ENCODE data around the gene IFT43. TPM values are rescaled to one million over a fixed set of nuclear protein-coding genes. Genes with fewer than 3 reads are reported as not detected.

The IFT43 gene
- total RNA-seq, 1 donor from 2014 or later = 8.2 TPM

DNA sequence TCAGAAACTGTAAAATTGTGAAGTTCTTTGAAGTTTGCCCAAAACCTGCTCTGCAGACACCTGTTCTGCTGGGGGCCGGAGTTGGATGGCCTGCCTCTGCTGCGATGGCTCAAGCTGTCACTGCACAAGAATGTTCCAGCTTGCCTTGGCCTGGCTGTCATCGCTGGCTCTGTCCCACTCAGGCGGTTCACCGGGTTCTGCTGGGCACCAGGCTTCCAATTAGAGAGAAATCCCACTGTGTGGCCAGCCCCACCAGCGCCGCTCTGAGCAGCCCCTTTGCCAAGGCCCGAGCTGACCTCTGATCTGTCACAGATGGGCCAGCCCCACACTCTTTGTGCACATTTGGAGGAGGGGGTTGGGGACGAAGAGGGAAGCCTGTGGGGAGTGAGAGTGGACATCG lies 94.5 kb downstream of the IFT43 start:
- Mint-ChIP-seq H3K36me3 (ENCODE audit: low read depth) (no peaks in the 10 kb centered on the region), H3K4me3 (ENCODE audit: low read depth) (no peak overlapping the region), H3K9me3 (no peaks in the 10 kb centered on the region), H3K4me1 (ENCODE audit: low read depth) (no peaks in the 10 kb centered on the region), H3K27me3 (ENCODE audit: low read depth) (no peaks in the 10 kb centered on the region), H3K27ac (no peak overlapping the region)
- no peak for DNase-seq (ENCODE audit: low spot score)
- intact Hi-C loops (cut with micrococcal nuclease) = no loop called here

GRCh38 chr14:76080471-76080870 lies 94.9 kb downstream of the IFT43 start:
- intact Hi-C loops (cut with micrococcal nuclease) = no loop called here
- H3K36me3 Mint-ChIP-seq (ENCODE audit: low read depth) = no peaks in the 10 kb centered on the region

DNA sequence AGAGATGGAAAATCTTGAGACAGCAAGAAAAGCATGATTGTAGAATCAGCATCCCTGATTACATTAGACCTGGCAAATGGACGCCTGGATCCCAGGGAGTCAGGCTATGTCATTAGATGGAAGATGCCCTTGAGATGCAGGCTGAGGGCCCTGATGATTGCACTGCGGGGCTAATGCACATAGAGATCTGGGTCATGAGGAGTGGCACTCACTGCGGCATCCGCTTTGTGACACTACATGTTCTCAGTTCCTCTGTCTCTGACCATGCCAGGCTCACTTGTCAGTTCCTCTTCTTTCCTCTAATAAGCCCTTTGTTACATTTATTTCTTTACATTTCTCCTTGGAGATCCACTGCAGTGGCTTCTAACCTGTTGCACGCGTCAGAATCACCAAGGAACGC lies 96.1 kb downstream of the IFT43 start:
- Mint-ChIP-seq H3K4me1 (ENCODE audit: low read depth) (no peaks in the 10 kb centered on the region), H3K4me3 (ENCODE audit: low read depth) (no peak overlapping the region), H3K27me3 (ENCODE audit: low read depth) (no peaks in the 10 kb centered on the region), H3K36me3 (ENCODE audit: low read depth) (no peaks in the 10 kb centered on the region), H3K9me3 (no peaks in the 10 kb centered on the region), H3K27ac (no peak overlapping the region)
- intact Hi-C loops (cut with micrococcal nuclease) = no loop called here
- no peak for DNase-seq (ENCODE audit: low spot score)

More at GRCh38 chr14:76080471-76080870, 94.9 kb downstream of the IFT43 start:
- Mint-ChIP-seq H3K27ac (no peak overlapping the region), H3K9me3 (no peaks in the 10 kb centered on the region), H3K4me1 (ENCODE audit: low read depth) (no peaks in the 10 kb centered on the region), H3K4me3 (ENCODE audit: low read depth) (no peak overlapping the region), H3K27me3 (ENCODE audit: low read depth) (no peaks in the 10 kb centered on the region)
- no peak for DNase-seq (ENCODE audit: low spot score)

- Mint-ChIP-seq H3K4me3 (ENCODE audit: low read depth) (no peak overlapping the region), H3K36me3 (ENCODE audit: low read depth) (no peaks in the 10 kb centered on the region), H3K27ac (no peak overlapping the region), H3K4me1 (ENCODE audit: low read depth) (no peaks in the 10 kb centered on the region), H3K27me3 (ENCODE audit: low read depth) (no peaks in the 10 kb centered on the region), H3K9me3 (no peaks in the 10 kb centered on the region)
- intact Hi-C loops (cut with micrococcal nuclease) = no loop called here
- no peak for DNase-seq (ENCODE audit: low spot score)
Observed at GRCh38 chr14:76083796-76084765, 98.5 kb downstream of the IFT43 start.

DNA sequence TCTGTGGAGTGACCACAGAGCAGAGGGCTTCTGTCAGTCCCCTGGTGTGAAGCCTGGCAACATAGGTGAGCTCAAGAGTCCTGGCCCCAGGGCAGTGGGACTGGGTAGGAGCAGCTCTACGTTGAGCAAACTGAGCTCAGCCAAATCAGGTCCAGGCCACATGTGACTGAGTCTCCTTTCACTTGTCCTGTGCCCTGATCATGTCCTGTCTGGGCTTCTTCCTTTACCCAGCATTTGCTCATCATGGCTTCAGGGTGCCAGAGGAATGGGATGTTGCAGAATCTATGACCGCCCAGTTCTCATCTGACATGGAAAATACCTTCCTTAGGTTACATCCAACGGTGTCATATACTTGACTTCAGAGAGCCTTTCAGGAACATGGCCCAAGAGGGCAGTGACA lies 99.8 kb downstream of the IFT43 start:
- no peaks in the 10 kb centered on the region for H3K27me3 Mint-ChIP-seq (ENCODE audit: low read depth)
- no peak for DNase-seq (ENCODE audit: low spot score)
- no peaks in the 10 kb centered on the region for H3K36me3 Mint-ChIP-seq (ENCODE audit: low read depth)
- H3K4me3 Mint-ChIP-seq (ENCODE audit: low read depth) = no peak overlapping the region
- intact Hi-C loops (cut with micrococcal nuclease) = no loop called here
- H3K27ac Mint-ChIP-seq = no peak overlapping the region
- no peaks in the 10 kb centered on the region for H3K4me1 Mint-ChIP-seq (ENCODE audit: low read depth)
- no peaks in the 10 kb centered on the region for H3K9me3 Mint-ChIP-seq

DNA sequence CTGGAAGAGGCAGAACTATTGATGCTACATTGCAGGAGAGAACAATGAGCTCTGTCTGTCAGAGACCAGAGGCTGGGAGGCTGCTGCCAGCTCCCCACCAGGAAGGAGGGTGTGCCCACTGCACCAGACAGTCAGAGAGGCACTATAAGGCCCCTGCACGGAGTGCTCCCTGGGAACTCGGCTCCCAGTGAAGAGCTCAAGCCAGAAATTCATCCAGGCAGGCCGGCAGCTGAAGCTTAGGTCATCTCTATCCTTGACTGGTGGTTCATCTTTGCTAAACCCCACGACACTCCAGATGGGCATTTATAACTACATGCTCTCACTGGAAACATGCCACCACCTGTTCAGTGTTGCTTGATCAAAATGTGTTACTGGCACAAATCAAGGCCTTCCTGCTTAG lies 101.1 kb downstream of the IFT43 start:
- Mint-ChIP-seq H3K27ac (no peak overlapping the region), H3K9me3 (no peaks in the 10 kb centered on the region), H3K4me1 (ENCODE audit: low read depth) (no peaks in the 10 kb centered on the region), H3K27me3 (ENCODE audit: low read depth) (no peaks in the 10 kb centered on the region), H3K36me3 (ENCODE audit: low read depth) (no peaks in the 10 kb centered on the region), H3K4me3 (ENCODE audit: low read depth) (no peak overlapping the region)
- intact Hi-C loops (cut with micrococcal nuclease) = no loop called here
- no peak for DNase-seq (ENCODE audit: low spot score)

DNA sequence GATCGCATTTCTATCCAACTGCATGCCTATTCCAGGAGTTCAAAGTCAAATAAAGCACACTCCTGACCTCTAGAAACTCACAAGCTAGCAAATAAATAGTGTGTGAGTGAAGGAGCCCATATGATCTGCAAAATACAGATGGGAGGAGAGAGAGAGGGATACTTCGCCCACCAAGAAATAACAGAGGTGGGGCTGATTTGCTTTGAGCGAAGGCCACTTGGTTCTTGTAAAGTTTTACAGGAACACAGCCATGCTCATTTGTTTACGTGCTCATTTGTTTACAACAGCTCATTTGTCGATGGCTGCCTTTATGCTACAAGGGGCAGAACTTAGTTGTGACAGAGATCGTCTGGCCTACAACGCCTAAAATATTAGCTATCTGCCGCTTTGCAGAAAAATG lies 102.8 kb downstream of the IFT43 start:
- H3K4me1 Mint-ChIP-seq (ENCODE audit: low read depth) = no peaks in the 10 kb centered on the region
- H3K27ac Mint-ChIP-seq = no peak overlapping the region
- H3K36me3 Mint-ChIP-seq (ENCODE audit: low read depth) = no peaks in the 10 kb centered on the region
- H3K9me3 Mint-ChIP-seq = no peaks in the 10 kb centered on the region
- no peaks in the 10 kb centered on the region for H3K27me3 Mint-ChIP-seq (ENCODE audit: low read depth)
- no peak overlapping the region for H3K4me3 Mint-ChIP-seq (ENCODE audit: low read depth)
- intact Hi-C loops (cut with micrococcal nuclease) = no loop called here
- no peak for DNase-seq (ENCODE audit: low spot score)

DNA sequence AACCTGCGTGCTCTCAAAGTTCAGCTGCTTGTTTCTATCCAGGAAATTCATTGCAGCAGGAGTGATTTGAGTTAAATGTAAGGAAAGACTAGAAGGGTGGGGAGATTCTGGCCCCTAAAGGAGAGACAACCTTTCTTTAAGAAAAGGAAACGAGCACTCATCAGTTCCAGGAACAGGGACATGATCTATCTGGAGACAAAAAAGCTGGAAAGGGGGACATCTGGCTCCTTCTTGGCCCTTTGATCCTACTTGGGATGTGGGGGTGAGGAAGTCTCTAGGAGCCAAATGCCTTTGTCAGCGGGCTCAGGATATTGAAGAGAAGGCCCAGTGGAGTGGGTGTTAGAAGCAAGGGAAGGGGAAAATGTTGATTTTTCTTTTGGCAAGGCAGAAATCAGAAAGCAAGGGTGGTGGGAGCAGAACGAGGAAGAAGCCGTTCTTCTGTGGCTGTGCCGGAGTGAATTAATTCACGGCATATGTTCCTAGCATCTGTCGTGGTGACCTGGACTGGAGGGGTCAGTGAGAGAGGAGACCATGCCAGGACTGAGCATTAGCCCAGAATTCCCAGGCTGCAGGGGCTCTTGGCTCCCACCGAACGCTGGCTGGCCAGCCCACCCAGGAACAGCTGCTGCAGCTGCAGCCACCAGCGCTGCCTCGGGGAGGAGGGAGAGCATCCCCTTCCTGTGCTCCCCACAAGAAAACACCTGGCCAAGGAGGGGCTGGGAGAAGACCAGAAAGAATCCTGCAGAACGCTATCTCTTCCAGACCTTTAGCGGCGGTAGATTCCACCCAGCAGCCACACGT lies 103.4 kb downstream of the IFT43 start:
- H3K4me3 Mint-ChIP-seq (ENCODE audit: low read depth) = no peak overlapping the region
- intact Hi-C loops (cut with micrococcal nuclease) = no loop called here

DNA sequence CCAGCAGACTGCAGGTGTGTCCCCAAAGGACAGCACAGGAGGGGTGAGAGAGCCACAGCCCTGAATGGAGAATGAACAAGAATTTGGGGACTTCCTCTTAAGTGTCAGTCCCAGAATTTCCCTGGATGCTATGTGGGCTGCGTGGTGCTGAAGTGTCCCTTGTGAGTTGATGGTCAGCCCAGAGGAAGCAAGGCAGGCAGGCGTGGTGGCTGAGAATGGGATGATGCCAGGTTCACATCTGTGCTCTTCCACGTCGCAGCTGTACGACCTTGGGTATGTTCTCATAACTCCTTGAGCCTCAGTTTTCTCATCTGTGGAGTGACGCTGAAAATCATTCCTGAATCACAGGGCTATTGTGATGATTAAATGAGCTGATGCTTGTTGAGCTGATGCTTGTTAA lies 104.0 kb downstream of the IFT43 start:
- no peaks in the 10 kb centered on the region for H3K27me3 Mint-ChIP-seq (ENCODE audit: low read depth)
- no peak overlapping the region for H3K4me3 Mint-ChIP-seq (ENCODE audit: low read depth)
- H3K36me3 Mint-ChIP-seq (ENCODE audit: low read depth) = no peaks in the 10 kb centered on the region
- no peak for DNase-seq (ENCODE audit: low spot score)
- intact Hi-C loops (cut with micrococcal nuclease) = no loop called here
- no peak overlapping the region for H3K27ac Mint-ChIP-seq
- no peaks in the 10 kb centered on the region for H3K9me3 Mint-ChIP-seq
- H3K4me1 Mint-ChIP-seq (ENCODE audit: low read depth) = no peaks in the 10 kb centered on the region

More for the DNA sequence above, 103.4 kb downstream of the IFT43 start:
- Mint-ChIP-seq H3K4me1 (ENCODE audit: low read depth) (no peaks in the 10 kb centered on the region), H3K9me3 (no peaks in the 10 kb centered on the region), H3K36me3 (ENCODE audit: low read depth) (no peaks in the 10 kb centered on the region), H3K27ac (no peak overlapping the region), H3K27me3 (ENCODE audit: low read depth) (no peaks in the 10 kb centered on the region)
- no peak for DNase-seq (ENCODE audit: low spot score)

DNA sequence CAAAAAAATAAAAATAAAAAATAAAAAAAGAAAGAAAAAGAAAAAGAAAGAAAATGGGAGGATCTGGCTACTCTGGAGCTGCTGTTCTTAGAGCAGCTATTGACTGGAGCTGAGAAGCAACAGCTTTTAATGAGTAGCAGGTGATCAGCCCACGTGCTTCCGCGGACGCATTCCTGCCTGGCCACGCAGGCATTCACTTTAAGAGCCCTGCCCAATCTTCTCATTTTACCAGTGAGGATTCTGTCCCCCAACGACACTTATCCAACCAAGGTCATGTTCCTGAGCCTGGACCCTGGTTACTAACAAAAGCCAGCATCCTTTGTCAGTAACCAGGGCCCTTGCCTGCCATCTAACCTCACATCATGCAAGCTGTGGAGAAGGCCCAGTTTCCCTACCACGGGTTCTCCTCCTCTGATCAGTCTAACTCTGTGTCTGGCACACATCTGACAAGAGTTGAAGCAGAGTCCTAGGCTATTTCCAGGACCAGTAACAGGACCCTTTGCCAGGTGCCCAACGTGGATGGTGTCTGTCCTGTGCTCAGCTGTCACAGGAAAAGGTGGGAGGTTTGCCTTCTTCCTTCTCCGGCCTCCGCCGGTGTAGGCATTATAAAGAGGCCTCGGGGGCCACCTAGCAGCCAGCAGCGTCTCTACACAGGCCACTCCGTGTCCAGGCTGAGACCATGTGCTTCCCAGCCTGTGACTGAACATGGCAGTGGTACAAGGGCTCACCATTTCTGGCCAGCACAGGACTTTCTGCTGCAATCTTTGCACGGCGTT lies 105.2 kb downstream of the IFT43 start:
- Mint-ChIP-seq H3K9me3 (no peaks in the 10 kb centered on the region), H3K27me3 (ENCODE audit: low read depth) (no peaks in the 10 kb centered on the region), H3K27ac (no peak overlapping the region), H3K4me1 (ENCODE audit: low read depth) (no peaks in the 10 kb centered on the region), H3K36me3 (ENCODE audit: low read depth) (no peaks in the 10 kb centered on the region), H3K4me3 (ENCODE audit: low read depth) (no peak overlapping the region)
- no peak for DNase-seq (ENCODE audit: low spot score)
- intact Hi-C loops (cut with micrococcal nuclease) = no loop called here

DNA sequence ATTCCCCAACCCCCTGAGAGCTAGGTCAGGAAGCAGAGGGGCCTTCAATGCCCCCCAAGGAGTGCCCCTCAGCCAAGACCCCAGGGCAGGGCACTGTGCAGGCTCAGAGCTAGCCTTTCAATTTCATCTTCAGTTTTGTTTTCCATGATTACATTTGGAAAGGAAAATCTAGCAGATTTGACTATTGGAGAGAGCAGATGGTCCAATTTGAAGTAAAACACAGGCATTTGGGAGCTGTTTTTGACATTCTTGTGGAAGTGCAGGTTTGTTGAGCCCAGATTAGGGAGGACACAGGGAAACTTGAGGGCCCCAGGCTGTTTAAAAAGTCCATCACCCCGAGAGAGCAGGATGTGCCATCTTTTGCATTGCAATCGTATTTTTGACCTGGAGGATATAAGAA lies 107.5 kb downstream of the IFT43 start:
- no peaks in the 10 kb centered on the region for H3K9me3 Mint-ChIP-seq
- no peaks in the 10 kb centered on the region for H3K4me1 Mint-ChIP-seq (ENCODE audit: low read depth)
- no peaks in the 10 kb centered on the region for H3K27me3 Mint-ChIP-seq (ENCODE audit: low read depth)
- no peak overlapping the region for H3K27ac Mint-ChIP-seq
- intact Hi-C loops (cut with micrococcal nuclease) = no loop called here
- DNase-seq (ENCODE audit: low spot score) = no peak
- no peak overlapping the region for H3K4me3 Mint-ChIP-seq (ENCODE audit: low read depth)
- H3K36me3 Mint-ChIP-seq (ENCODE audit: low read depth) = no peaks in the 10 kb centered on the region

DNA sequence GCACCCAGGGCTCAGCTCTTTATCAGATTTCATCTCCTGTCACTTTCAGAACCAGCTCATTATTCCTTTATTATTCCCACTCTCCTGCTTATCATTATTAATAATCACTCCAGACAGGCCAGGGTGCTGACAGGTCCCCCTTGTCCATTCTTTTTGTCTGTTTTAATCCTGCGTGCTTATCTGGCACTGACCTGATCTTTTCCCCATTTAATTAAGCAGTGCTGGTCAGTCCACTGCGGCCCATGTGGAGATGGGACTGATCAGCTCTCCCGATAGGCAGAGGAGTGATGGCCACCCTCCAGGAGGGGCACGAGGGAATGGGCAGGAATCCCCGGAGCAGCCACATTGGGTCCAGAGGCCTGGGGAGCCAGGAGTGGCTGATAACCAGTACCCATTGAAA lies 110.7 kb downstream of the IFT43 start:
- Mint-ChIP-seq H3K36me3 (ENCODE audit: low read depth) (no peaks in the 10 kb centered on the region), H3K4me3 (ENCODE audit: low read depth) (no peak overlapping the region), H3K27me3 (ENCODE audit: low read depth) (no peaks in the 10 kb centered on the region), H3K9me3 (no peaks in the 10 kb centered on the region), H3K27ac (no peak overlapping the region), H3K4me1 (ENCODE audit: low read depth) (no peaks in the 10 kb centered on the region)
- intact Hi-C loops (cut with micrococcal nuclease) = no loop called here
- no peak for DNase-seq (ENCODE audit: low spot score)

Data from activated T-helper 2 cell treated with anti-CD3 and anti-CD28 coated beads, Interferon-gamma antibody, Interleukin-2, Interleukin-4, amounts not matched to agents 10 μg/mL and 5 μg/mL and 100 μg/mL, durations not matched to agents 14 hours and 24 hours and 36 hours (primary cell).